ENCODE results near the gene OR11G2.
"Not testable (repeated sequence)": the region's sequence is repeated elsewhere in the genome, so short reads cannot be mapped to it uniquely, and the experiment has no call there.

Gene OR11G2

GRCh38 chr14:20190596-20190995 lies at the start of gene OR11G2:
Gene OR11G2 (plus strand): TSS chr14:20190896. CDS start chr14:20197438, 6,542 bp downstream.
- DNase-seq, result no peak

- no peak for DNase-seq
Observed at GRCh38 chr14:20143911-20144310, 46.8 kb upstream of the OR11G2 start.

GRCh38 chr14:20144820-20145219 lies 45.9 kb upstream of the OR11G2 start:
- no peak for DNase-seq

GRCh38 chr14:20164462-20164861 lies 26.2 kb upstream of the OR11G2 start:
- DNase-seq, result no peak

GRCh38 chr14:20167091-20167490 lies 23.6 kb upstream of the OR11G2 start:
- no peak for DNase-seq

GRCh38 chr14:20169852-20170251 lies 20.8 kb upstream of the OR11G2 start:
- not testable (repeated sequence) for DNase-seq

- not testable (repeated sequence) for DNase-seq
Observed at GRCh38 chr14:20174205-20174604, 16.5 kb upstream of the OR11G2 start.

- no peak for DNase-seq
Observed at GRCh38 chr14:20176330-20176729, 14.4 kb upstream of the OR11G2 start.

GRCh38 chr14:20177433-20177974 lies 13.2 kb upstream of the OR11G2 start:
- no peak for DNase-seq

GRCh38 chr14:20179218-20179617 lies 11.5 kb upstream of the OR11G2 start:
- DNase-seq, result peak; percentile 3

- DNase-seq, result no peak
Observed at GRCh38 chr14:20179880-20180279, 10.8 kb upstream of the OR11G2 start.

GRCh38 chr14:20180486-20180885 lies 10.2 kb upstream of the OR11G2 start:
- DNase-seq, result no peak

GRCh38 chr14:20184181-20184580 lies 6.5 kb upstream of the OR11G2 start:
- DNase-seq, result no peak

- DNase-seq, result no peak
Observed at GRCh38 chr14:20191396-20191795, 700 bp downstream of the OR11G2 start.

GRCh38 chr14:20194101-20194500 lies 3.4 kb downstream of the OR11G2 start:
- peak; percentile 21 for DNase-seq

- not testable (repeated sequence) for DNase-seq
Observed at GRCh38 chr14:20195170-20195569, 4.5 kb downstream of the OR11G2 start.

- DNase-seq, result no peak
Observed at GRCh38 chr14:20195911-20196310, 5.2 kb downstream of the OR11G2 start.

GRCh38 chr14:20197459-20197858 lies 6.8 kb downstream of the OR11G2 start:
- DNase-seq, result no peak

GRCh38 chr14:20198991-20199390 lies 8.3 kb downstream of the OR11G2 start:
- DNase-seq, result no peak

- DNase-seq, result no peak
Observed at GRCh38 chr14:20204721-20205120, 14.0 kb downstream of the OR11G2 start.

- DNase-seq, result no peak
Observed at GRCh38 chr14:20209595-20209994, 18.9 kb downstream of the OR11G2 start.

GRCh38 chr14:20212406-20212805 lies 21.7 kb downstream of the OR11G2 start:
- not testable (repeated sequence) for DNase-seq

- DNase-seq, result no peak
Observed at GRCh38 chr14:20215196-20215595, 24.5 kb downstream of the OR11G2 start.

- DNase-seq, result no peak
Observed at GRCh38 chr14:20219033-20219432, 28.3 kb downstream of the OR11G2 start.

- no peak for DNase-seq
Observed at GRCh38 chr14:20223410-20223809, 32.7 kb downstream of the OR11G2 start, which contains the start of gene OR11H6. Gene OR11H6 (plus strand): TSS chr14:20223710. CDS start chr14:20223710, 0 bp downstream.

Data from midbrain (tissue), 1 donor.